Thyroid gland (tissue), 4 donors: ENCODE measurements around the gene HCN1. TPM values are rescaled to one million over a fixed set of nuclear protein-coding genes. Genes with fewer than 3 reads are reported as not detected.

Experiments used
- DNase-seq, 2 donors: peaks; one replicate each; pipeline ENCODE4 v3.0.0-alpha.2; 2019
- H3K27ac ChIP-seq, 3 donors: fragments of 200-600 bp; sonication (generic); 1 replicate in 2 of 3; 2 replicates in 1 of 3; pipeline ENCODE4 v1.5.1; 2016 to 2019; ENCODE audit warnings: mild to moderate bottlenecking in 1 of 3, moderate library complexity in 1 of 3
- H3K27me3 ChIP-seq: fragments of 200-600 bp; sonication (generic); one replicate; pipeline ENCODE4 v1.5.1; 2019
- H3K36me3 ChIP-seq, 2 donors: fragments of 200-600 bp; sonication (generic); one replicate each; pipeline ENCODE4 v1.5.1; 2016 to 2019
- H3K4me1 ChIP-seq, 2 donors: fragments of 200-600 bp; sonication (generic); one replicate each; pipeline ENCODE4 v1.5.1; 2017 to 2019
- H3K4me3 ChIP-seq, 3 donors: fragments of 200-600 bp; sonication (generic); replicated peaks in 1 of 3; 1 replicate in 2 of 3; 2 replicates in 1 of 3; pipeline ENCODE4 v1.5.1; 2016; ENCODE audit warnings: mild to moderate bottlenecking in 1 of 3
- H3K9me3 ChIP-seq: fragments of 200-600 bp; sonication (generic); one replicate; pipeline ENCODE4 v1.5.1; 2017
- CTCF ChIP-seq, 6 experiments: fragments of 200-600 bp in 3 of 6; fragments of 450-650 bp in 3 of 6; sonication (generic) in 3 of 6; IDR thresholded peaks; one replicate each; pipeline ENCODE4 v1.5.1; 2016 to 2019; ENCODE audit warnings: antibody characterized with exemption in 6 of 6, mild to moderate bottlenecking in 2 of 6, inconsistent platforms in 1 of 6, moderate library complexity in 1 of 6
- POLR2A ChIP-seq, 2 donors: fragments of 450-650 bp; IDR thresholded peaks; one replicate each; pipeline ENCODE4 v1.6.1; 2017; ENCODE audit warnings: antibody characterized with exemption in 2 of 2, mild to moderate bottlenecking in 2 of 2, moderate library complexity in 1 of 2
- WGBS, 2 donors: methylation state at CpG; one replicate each; pipeline ENCODE4 v1.1.5; 2017; 5-methylcytosine and 5-hydroxymethylcytosine counted together
- intact Hi-C: fragments of 100-400 bp; cut with DNase I; formaldehyde crosslinking; loops from one replicate; pipeline ENCODE4 v1.15.1; 2023
- total RNA-seq, 4 donors: library from RNA; depleted of rRNA; stranded (reverse); fragments of >200 nt; gene quantifications; one replicate each; pipeline ENCODE4 v1.2.3, GENCODE V29; 2016

HCN1 gene
- total RNA-seq, 4 donors from 2014 or later, result 0.17 to 0.40 (median 0.26) TPM

GRCh38 chr5:45402804-45403455 lies 293.2 kb downstream of the HCN1 start:
- peak in 1 of 2 donors; percentile 17 for DNase-seq
- intact Hi-C loops, result no loop called here

GRCh38 chr5:45399041-45399440 lies 297.1 kb downstream of the HCN1 start:
- Histone ChIP-seq H3K9me3 (no peaks in the 10 kb centered on the region), H3K4me1 (peaks cover 3 to 8% of the 10 kb centered on the region in 2 donors), H3K27me3 (no peaks in the 10 kb centered on the region), H3K36me3 (no peaks in the 10 kb centered on the region), H3K4me3 (no peak overlapping the region), H3K27ac (no peak overlapping the region)
- no peak for TF ChIP-seq CTCF (IDR thresholded peaks at IDR 0.05)
- TF ChIP-seq POLR2A (IDR thresholded peaks at IDR 0.05), result no peak
- intact Hi-C loops, result no loop called here
- no peak for DNase-seq
- 50 to 57% methylated on average over 1 of the region's 1 CpG for WGBS, 2 donors

More at GRCh38 chr5:45402804-45403455, 293.2 kb downstream of the HCN1 start:
- Histone ChIP-seq H3K36me3 (no peaks in the 10 kb centered on the region), H3K9me3 (no peaks in the 10 kb centered on the region), H3K27ac (no peak overlapping the region), H3K4me3 (no peak overlapping the region), H3K27me3 (no peaks in the 10 kb centered on the region), H3K4me1 (peaks cover 3 to 8% of the 10 kb centered on the region in 2 donors)
- TF ChIP-seq CTCF (IDR thresholded peaks at IDR 0.05) (no peak), POLR2A (IDR thresholded peaks at IDR 0.05) (no peak)
- 82 to 87% methylated on average over 1 of the region's 1 CpG for WGBS, 2 donors

GRCh38 chr5:45385321-45386058 lies 310.7 kb downstream of the HCN1 start:
- Histone ChIP-seq H3K4me3 (no peak overlapping the region), H3K36me3 (no peaks in the 10 kb centered on the region), H3K27ac (no peak overlapping the region), H3K9me3 (no peaks in the 10 kb centered on the region), H3K27me3 (no peaks in the 10 kb centered on the region), H3K4me1 (no peaks in the 10 kb centered on the region)
- TF ChIP-seq POLR2A (IDR thresholded peaks at IDR 0.05), result no peak
- no peak for TF ChIP-seq CTCF (IDR thresholded peaks at IDR 0.05)
- intact Hi-C loops, result no loop called here
- no peak for DNase-seq
- WGBS, 2 donors, result 66 to 68% methylated on average over 6 of the region's 6 CpGs

- no peaks in the 10 kb centered on the region for H3K4me1 ChIP-seq
- no peaks in the 10 kb centered on the region for H3K9me3 ChIP-seq
- DNase-seq, result no peak
- H3K27me3 ChIP-seq, result no peaks in the 10 kb centered on the region
- intact Hi-C loops, result no loop called here
- H3K36me3 ChIP-seq, result no peaks in the 10 kb centered on the region
- 48 to 59% methylated on average over 2 of the region's 2 CpGs for WGBS, 2 donors
- H3K4me3 ChIP-seq, result no peak overlapping the region
- no peak for TF ChIP-seq POLR2A (IDR thresholded peaks at IDR 0.05)
- no peak for TF ChIP-seq CTCF (IDR thresholded peaks at IDR 0.05)
- no peak overlapping the region for H3K27ac ChIP-seq
These were observed 312.2 kb downstream of the HCN1 start for GRCh38 chr5:45383985-45384384.

GRCh38 chr5:45382583-45382982 lies 313.6 kb downstream of the HCN1 start:
- H3K4me3 ChIP-seq, result no peak overlapping the region
- no peak for DNase-seq
- no peaks in the 10 kb centered on the region for H3K27me3 ChIP-seq
- H3K4me1 ChIP-seq, result no peaks in the 10 kb centered on the region
- no peak overlapping the region for H3K27ac ChIP-seq
- H3K9me3 ChIP-seq, result no peaks in the 10 kb centered on the region
- 70 to 94% methylated on average over 2 of the region's 2 CpGs for WGBS, 2 donors
- intact Hi-C loops, result no loop called here
- no peaks in the 10 kb centered on the region for H3K36me3 ChIP-seq
- no peak for TF ChIP-seq POLR2A (IDR thresholded peaks at IDR 0.05)
- TF ChIP-seq CTCF (IDR thresholded peaks at IDR 0.05), result no peak
